Renal cortex interstitium (tissue), 15 donors: ENCODE measurements around the gene CPNE6. TPM values are rescaled to one million over a fixed set of nuclear protein-coding genes. Genes with fewer than 3 reads are reported as not detected.
"Not testable (repeated sequence)": the region's sequence is repeated elsewhere in the genome, so short reads cannot be mapped to it uniquely, and the experiment has no call there.

Source experiments
- DNase-seq, 11 donors: peaks; one replicate each; pipeline ENCODE4 v3.0.0-alpha.2; 2013; ENCODE audit warnings: low read depth in 9 of 11, low spot score in 4 of 11; ENCODE audit errors: extremely low read depth in 1 of 11
- long read RNA-seq, 16 experiments: transcript quantifications; one replicate each; lab custom pipeline, GENCODE V29; 2026
- polyA plus RNA-seq, 3 donors: library from polyadenylated mRNA; unstranded; fragments of 120-200 nt; gene quantifications; one replicate each; pipeline ENCODE4 v1.2.1, GENCODE V29; 2013; ENCODE audit not compliant: insufficient read length in 3 of 3

The CPNE6 gene
- not detected for polyA plus RNA-seq
- long read RNA-seq, donor 1 = 0 reads
- long read RNA-seq, donor 2 = 0 reads
- long read RNA-seq, donor 3 = 0 reads
- long read RNA-seq, donor 4 = 0 reads
- long read RNA-seq, donor 5 = 0 reads
- long read RNA-seq, donor 6 = 0 reads
- long read RNA-seq, donor 7 = 0 reads
- long read RNA-seq, donor 8 = 0 reads
- long read RNA-seq, donor 9 = 0 reads
- long read RNA-seq, donor 10 = 0 reads
- long read RNA-seq, donor 11 = 0 reads
- long read RNA-seq, donor 12 = 0 reads
- long read RNA-seq, donor 13 = 0 reads
- long read RNA-seq, donor 14 = 0 reads
- long read RNA-seq, donor 15 = 0 reads
- long read RNA-seq, donor 16 = 0 reads

DNA sequence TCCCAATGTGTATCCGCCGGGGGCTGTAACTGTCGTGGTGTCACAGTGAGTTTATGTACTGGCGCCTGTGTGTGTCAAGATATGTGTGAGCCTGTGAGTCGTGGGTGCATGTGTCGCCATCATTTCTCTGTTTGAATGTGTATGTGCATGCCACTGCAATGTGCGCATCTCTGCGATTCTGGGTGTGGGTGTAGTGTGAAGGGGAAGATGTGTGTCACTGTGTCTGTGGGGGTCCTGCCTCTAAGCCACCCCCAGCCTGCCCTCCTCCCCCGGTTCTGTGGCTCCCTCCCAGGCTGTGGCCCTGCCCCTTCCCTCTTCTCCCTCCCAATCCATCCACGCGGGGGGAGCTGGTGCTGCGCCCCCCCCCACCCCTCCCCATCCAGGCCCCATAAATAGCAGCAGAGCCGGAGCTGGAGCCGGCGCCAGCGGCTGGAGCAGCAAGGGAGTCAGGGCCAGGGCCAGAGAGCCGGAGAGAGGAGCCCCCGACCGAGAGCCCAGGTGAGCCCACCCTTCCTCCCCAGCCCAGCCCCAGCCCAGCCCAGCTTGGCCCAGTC is at the start of gene CPNE6:
TSS of gene CPNE6 (plus strand) at position 419 of the 554 bp plus-strand sequence. CDS start 1,375 bp downstream, outside the sequence.
- no peak for DNase-seq

DNA sequence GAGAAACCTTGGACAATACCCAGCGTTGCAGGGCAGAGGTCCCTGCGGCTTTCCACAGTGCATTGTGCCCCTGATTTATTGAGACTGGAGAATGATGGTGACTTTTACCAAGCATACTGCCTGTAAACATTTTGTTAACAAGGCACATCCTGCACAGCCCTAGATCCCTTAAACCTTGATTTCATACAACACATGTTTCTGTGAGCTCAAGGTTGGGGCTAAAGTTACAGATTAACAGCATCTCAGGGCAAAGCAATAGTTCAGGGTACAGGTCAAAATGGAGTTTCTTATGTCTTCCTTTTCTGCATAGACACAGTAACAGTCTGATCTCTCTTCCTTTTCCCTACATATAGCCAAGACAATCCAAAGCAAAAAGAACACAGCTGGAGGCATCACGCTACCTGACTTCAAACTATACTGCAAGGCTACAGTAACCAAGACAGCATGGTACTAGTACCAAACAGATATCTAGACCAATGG is 46.4 kb upstream of the CPNE6 start:
- DNase-seq = not testable (repeated sequence)

DNA sequence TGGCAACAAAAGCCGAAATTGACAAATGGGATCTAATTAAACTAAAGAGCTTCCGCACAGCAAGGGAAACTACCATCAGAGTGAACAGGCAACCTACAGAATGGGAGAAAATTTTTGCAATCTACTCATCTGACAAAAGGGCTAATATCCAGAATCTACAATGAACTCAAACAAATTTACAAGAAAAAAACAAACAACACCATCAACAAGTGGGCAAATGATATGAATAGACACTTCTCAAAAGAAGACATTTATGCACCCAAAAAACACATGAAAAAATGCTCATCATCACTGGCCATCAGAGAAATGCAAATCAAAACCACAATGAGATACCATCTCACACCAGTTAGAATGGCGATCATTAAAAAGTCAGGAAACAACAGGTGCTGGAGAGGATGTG is 41.7 kb upstream of the CPNE6 start:
- DNase-seq = not testable (repeated sequence)

- not testable (repeated sequence) for DNase-seq
These were observed 40.0 kb upstream of the CPNE6 start for GRCh38 chr14:24031331-24031730.

- no peak for DNase-seq
These were observed 38.5 kb upstream of the CPNE6 start for GRCh38 chr14:24032727-24033418.

- peak in 1 of 11 donors; percentile 17 for DNase-seq
These were observed 35.6 kb upstream of the CPNE6 start for GRCh38 chr14:24035769-24036168.

DNA sequence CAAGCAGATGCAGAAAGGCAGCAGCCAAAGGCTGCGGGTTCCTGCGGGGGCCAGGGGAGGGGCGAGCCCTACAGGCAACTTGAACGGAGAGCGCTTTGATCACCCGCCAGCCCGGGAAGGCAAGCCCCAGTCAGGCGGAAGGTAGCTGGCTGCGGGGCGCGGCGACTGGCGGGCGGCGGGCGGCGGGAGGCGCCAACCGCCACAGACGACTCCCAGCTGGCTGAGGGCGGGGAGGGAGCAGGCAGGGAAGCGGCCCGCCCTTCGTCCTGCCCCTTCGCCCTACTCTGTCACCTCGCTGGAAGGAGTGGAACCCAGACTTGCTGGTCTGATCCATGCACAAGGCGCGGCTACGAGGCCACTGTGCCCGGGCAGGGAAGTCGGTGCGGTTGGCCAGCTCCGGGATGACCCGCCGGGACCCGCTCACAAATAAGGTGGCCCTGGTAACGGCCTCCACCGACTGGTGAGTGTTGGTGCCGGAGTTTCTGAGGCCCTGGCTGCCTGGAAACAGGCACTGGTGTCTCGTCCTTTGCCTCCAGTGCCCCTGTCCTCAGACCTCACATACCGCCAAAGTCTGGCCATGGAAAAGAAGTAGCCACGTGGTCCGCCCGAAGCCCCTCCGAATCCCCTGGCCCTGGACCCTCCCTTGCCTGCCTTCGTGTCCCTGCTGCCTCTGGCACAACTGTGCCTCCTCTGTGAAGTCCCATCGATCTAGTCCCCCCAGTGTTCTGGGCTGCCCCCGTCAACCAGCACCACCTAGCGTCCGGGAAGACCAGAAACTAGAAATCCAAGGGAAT is 35.0 kb upstream of the CPNE6 start:
- peak in 9 of 11 donors; percentile 41 to 77 (median 56) for DNase-seq

- DNase-seq = not testable (repeated sequence)
These were observed 34.3 kb upstream of the CPNE6 start for GRCh38 chr14:24036963-24037657.

- DNase-seq = no peak
These were observed 33.7 kb upstream of the CPNE6 start for GRCh38 chr14:24037658-24038037.

GRCh38 chr14:24038686-24039085 is 32.7 kb upstream of the CPNE6 start:
- no peak for DNase-seq

DNA sequence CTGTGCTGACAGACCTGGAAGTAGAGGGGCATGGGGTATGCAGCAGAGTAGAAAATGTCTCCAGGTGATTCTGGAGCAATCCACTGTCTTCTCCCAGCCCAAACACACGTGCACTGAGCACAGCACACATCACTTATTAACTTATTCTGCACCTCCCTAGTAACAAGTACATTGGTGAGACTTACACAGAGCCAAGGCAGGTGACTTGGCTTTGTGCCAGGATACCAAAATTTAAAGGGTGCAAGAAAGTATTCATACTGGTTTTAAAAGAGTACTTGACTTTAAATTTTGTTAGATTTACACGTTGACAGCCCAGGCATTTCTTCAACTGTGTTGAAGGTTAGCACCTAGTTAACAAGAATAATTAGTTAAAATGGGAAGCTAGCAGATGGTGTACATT is 30.7 kb upstream of the CPNE6 start:
- DNase-seq = no peak

DNA sequence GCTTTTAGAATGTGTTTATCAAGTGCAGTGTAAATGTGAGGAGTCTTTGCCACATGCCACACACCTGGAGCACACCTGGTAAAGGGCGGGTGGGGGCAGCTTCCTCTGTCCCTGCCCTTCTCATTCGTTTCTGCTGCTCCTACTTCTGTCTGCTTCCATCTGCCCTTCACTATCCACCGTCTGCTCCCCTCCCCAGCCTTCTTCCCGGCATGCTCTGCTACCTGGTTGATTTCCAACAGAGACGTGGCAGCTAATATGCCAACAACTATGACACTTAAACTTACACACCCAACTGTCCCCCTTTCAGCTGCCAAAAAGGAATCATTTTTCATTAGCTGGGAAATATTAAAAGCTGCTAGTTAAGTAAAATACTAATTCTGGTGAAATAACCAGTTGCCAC is 28.6 kb upstream of the CPNE6 start:
- no peak for DNase-seq

- DNase-seq = not testable (repeated sequence)
These were observed 22.4 kb upstream of the CPNE6 start for GRCh38 chr14:24049002-24049401.

GRCh38 chr14:24050753-24051152 is 20.6 kb upstream of the CPNE6 start:
- not testable (repeated sequence) for DNase-seq

DNA sequence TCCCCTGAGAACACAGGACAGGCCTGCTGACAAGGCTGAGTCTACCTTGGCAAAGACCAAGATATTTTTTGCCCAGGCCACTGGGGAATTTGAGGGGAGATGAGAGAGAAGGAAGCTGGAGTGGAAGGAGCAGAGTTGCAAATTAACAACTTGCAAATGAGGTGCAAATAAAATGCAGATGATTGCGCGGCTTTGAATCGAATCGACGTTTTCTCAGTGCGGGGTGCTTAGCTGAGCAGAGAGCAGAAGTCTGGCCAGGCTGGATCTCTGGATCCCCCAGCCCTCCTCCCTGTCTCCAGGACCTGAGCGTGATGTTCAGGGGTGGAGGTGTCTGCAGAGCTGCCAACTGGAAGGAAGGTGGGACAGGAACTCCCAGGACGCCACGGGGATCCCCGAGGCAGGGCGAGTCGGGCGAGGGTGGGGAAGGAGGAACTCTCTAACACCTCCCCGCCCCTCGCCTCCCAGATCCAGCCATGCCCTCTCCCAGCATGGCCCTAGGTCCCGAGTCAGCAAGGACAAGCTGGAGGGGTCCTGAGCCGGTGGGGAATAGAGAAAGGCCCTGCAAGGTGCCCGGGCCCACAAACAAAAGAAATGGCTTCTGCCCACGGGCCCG is 20.1 kb upstream of the CPNE6 start:
- peak in 4 of 11 donors; percentile 7 to 20 (median 18) for DNase-seq

DNA sequence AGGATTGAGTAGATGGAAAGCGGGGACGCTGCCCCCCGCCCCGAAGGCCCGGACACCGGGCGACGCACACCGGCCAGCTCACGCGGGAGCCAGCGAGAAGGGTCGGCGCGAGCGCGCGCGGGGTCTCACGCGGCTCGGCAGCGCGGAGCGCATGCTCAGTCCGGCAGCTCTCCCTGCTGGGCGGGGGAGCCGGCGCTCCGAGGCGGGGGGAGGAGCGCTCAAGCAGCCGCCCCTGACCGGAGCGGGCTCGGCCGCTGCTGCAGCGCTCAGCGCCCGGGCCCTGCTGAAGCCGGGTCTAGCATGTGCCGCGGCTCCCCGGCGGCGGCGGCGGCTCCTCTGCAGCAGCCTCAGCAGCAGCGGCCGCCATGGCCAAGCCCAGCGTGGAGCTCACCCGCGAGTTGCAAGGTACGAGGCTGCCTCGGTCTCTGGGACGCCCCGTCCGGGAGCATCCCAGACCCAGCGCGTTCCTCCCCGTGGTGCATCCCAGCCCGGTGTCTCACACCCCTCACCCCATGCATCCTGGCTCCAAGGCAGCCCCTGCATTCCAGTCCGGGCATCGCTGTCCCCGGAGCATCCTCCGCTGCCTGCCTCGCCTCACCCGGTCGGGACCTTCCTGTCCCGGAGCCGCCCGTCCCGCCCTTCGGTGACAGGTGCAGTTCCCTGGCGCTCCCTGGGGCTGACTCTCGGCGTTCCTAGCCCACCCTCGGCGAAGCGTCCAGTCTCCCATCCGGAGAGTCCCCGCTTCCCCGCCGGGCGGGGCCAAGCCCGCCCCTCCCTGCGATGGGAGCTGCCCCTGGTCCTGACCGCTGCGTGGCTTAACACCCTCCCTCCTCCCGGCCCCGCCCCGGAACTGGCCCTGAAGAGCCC is 19.3 kb upstream of the CPNE6 start, which contains the start of gene CARMIL3:
TSS of gene CARMIL3 (plus strand) at position 221 of the 867 bp plus-strand sequence. CDS start at position 366, 145 bp downstream.
- DNase-seq = peak in 10 of 11 donors; percentile 27 to 77 (median 66)
